HG03520 (cell line): Measurements from ENCODE around the gene PLXNA2.

Experiments
- ATAC-seq: cut with Tn5 transposase; IDR thresholded peaks from one replicate; pipeline ENCODE4 v1.9.1; 2021; ENCODE audit warnings: mild to moderate bottlenecking, moderate library complexity; ENCODE audit not compliant: unreplicated experiment

PLXNA2 gene

GRCh38 chr1:207985996-207986395, 258.2 kb downstream of the PLXNA2 start:
- no peak for ATAC-seq

- no peak for ATAC-seq
Measured at GRCh38 chr1:207984831-207985572, 259.2 kb downstream of the PLXNA2 start.

GRCh38 chr1:207983044-207983635, 261.0 kb downstream of the PLXNA2 start:
- no peak for ATAC-seq

GRCh38 chr1:207981976-207982375, 262.2 kb downstream of the PLXNA2 start:
- ATAC-seq = peak; percentile 69

GRCh38 chr1:207978441-207978840, 265.7 kb downstream of the PLXNA2 start:
- no peak for ATAC-seq

GRCh38 chr1:207977876-207978275, 266.3 kb downstream of the PLXNA2 start:
- ATAC-seq = no peak

- no peak for ATAC-seq
Measured at GRCh38 chr1:207973898-207974568, 270.2 kb downstream of the PLXNA2 start.

- no peak for ATAC-seq
Measured at GRCh38 chr1:207972337-207972736, 271.8 kb downstream of the PLXNA2 start.
